ENCODE results near the gene KRTAP5-3. TPM values are rescaled to one million over a fixed set of nuclear protein-coding genes. Genes with fewer than 3 reads are reported as not detected.

The KRTAP5-3 gene
- total RNA-seq, 1 donor from 2014 or later = not detected

DNA sequence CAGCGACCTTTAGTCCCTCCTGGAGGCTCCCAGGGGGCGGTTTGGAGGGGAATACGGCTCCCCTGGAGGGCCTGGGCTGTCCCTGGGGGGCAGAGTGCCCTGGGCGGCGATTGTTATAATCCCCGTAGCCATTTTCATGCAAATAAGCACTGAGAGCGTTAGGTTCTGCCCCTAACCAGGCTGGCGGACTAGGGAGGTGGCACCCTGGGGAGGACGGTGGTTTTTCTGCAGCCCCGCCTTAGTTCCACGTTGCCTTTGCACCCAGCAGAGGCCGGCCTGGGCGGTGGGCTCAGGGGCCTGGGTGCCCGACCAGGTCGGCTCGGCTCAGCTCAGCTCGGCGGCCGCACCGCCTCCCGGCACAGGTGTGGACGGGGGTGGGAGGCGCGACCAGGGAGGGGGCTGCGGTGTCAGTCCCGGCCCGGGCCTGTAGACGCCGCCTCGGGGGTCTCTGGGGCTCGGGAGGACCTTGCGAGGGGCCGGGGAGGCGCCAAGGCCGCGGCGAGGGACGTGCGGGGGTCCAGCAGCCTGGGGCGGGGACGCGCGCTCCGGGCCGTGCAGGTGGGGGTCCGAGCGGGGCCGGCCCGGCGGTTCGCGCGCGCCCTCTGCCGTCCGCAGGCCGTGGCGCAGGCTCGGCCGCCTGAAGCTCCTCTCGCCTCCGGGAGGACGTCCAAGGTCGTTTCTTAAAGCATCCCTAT, 33.9 kb downstream of the KRTAP5-3 start:
- FAIRE-seq (no peak), DNase-seq (ENCODE audit: low read depth) (no peak)
- peak overlapping the region; percentile 16 for H3K4me3 ChIP-seq (ENCODE audit: low read depth, low read length)
- peaks cover 5% of the 10 kb centered on the region for H3K27me3 ChIP-seq (ENCODE audit: control insufficient read depth, insufficient read depth, low read length)
- no peaks in the 10 kb centered on the region for H3K36me3 ChIP-seq (ENCODE audit: control insufficient read depth, insufficient read depth, low read length)
- TF ChIP-seq, protein P1, sequence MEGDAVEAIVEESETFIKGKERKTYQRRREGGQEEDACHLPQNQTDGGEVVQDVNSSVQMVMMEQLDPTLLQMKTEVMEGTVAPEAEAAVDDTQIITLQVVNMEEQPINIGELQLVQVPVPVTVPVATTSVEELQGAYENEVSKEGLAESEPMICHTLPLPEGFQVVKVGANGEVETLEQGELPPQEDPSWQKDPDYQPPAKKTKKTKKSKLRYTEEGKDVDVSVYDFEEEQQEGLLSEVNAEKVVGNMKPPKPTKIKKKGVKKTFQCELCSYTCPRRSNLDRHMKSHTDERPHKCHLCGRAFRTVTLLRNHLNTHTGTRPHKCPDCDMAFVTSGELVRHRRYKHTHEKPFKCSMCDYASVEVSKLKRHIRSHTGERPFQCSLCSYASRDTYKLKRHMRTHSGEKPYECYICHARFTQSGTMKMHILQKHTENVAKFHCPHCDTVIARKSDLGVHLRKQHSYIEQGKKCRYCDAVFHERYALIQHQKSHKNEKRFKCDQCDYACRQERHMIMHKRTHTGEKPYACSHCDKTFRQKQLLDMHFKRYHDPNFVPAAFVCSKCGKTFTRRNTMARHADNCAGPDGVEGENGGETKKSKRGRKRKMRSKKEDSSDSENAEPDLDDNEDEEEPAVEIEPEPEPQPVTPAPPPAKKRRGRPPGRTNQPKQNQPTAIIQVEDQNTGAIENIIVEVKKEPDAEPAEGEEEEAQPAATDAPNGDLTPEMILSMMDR (IDR thresholded peaks at IDR 0.05; ENCODE audit: insufficient read depth, low read length, severe bottlenecking) = peak; percentile 70

DNA sequence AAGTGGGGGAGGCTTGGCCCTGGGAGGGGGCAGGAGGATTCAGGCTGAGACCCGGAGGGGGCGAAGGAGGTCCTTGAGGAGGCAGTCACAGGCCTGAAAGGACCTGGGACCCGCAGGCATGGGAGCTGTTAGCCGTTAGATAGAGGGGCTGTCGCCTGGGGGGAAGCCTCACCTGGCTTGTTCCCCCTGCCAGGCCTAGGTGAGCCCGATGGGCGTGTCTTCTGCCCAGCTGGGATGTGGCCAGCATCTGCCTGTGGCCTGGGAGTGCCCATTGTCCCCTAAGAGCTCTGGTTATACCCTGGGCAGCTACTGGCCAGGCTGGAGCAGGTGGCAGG, 34.4 kb downstream of the KRTAP5-3 start:
- DNase-seq (ENCODE audit: low read depth) (no peak), FAIRE-seq (no peak)
- no peak overlapping the region for H3K4me3 ChIP-seq (ENCODE audit: low read depth, low read length)
- H3K36me3 ChIP-seq (ENCODE audit: control insufficient read depth, insufficient read depth, low read length) = no peaks in the 10 kb centered on the region
- peaks cover 5% of the 10 kb centered on the region for H3K27me3 ChIP-seq (ENCODE audit: control insufficient read depth, insufficient read depth, low read length)
- TF ChIP-seq, protein P1 (IDR thresholded peaks at IDR 0.05; ENCODE audit: insufficient read depth, low read length, severe bottlenecking) = no peak

DNA sequence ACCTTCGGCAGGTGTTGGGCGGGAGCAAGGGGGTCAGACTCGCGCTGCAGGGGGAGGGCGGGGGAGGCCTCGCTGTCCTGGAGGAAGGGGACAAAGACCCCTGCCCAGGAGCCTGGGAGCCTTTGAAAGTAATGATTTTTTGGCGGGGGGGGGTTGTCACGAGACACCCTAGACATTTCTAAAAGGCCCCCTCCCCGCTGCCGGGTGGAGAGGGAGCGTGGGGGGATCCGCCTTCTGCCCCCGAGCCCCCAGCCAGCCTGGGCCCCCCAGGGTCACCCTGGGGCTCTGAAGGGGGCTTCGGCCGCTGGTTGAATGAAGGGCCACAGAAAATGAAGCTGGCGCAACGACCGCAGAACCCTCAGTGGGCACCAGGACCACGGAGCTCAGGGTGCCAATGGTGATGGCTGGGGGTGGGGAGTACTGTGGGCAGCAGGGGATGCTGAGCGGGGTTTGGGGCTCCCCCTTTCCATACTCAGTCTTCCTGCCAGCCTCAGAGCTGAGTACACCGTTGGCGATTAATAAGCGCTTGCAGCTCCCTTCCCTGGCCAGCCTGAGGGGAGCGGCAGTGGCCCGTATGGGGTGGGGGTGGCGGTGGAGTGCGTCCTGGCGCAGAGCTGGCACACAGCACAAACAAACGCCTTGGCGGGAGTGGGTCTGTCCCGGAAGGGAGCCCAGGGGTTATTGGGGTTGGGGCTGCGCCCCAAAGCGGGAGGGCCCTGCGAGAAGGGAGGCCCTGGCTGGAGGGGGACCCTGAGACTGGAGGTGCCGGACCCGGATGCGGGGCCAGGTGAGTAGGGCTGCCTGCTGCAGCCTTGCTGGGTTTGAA, 35.0 kb downstream of the KRTAP5-3 start:
- Histone ChIP-seq H3K36me3 (ENCODE audit: control insufficient read depth, insufficient read depth, low read length) (no peaks in the 10 kb centered on the region), H3K4me3 (ENCODE audit: low read depth, low read length) (no peak overlapping the region), H3K27me3 (ENCODE audit: control insufficient read depth, insufficient read depth, low read length) (peaks cover 5% of the 10 kb centered on the region)
- TF ChIP-seq, protein P1 (IDR thresholded peaks at IDR 0.05; ENCODE audit: insufficient read depth, low read length, severe bottlenecking) = no peak
- DNase-seq (ENCODE audit: low read depth) = no peak
- no peak for FAIRE-seq

- Histone ChIP-seq H3K4me3 (ENCODE audit: low read depth, low read length) (peak within 1 kb of the TSS; percentile 38), H3K27me3 (ENCODE audit: control insufficient read depth, insufficient read depth, low read length) (peaks cover 5% of the 10 kb centered on the region), H3K36me3 (ENCODE audit: control insufficient read depth, insufficient read depth, low read length) (no peaks in the 10 kb centered on the region)
- no peak for FAIRE-seq
- TF ChIP-seq, protein P1 (IDR thresholded peaks at IDR 0.05; ENCODE audit: insufficient read depth, low read length, severe bottlenecking) = no peak
- DNase-seq (ENCODE audit: low read depth) = peak; percentile 30
These were observed 35.8 kb downstream of the KRTAP5-3 start, which contains the start of gene DUSP8 for GRCh38 chr11:1572197-1573076. Gene DUSP8 (minus strand): TSS chr11:1572271. CDS start chr11:1565826, 6,445 bp downstream.

DNA sequence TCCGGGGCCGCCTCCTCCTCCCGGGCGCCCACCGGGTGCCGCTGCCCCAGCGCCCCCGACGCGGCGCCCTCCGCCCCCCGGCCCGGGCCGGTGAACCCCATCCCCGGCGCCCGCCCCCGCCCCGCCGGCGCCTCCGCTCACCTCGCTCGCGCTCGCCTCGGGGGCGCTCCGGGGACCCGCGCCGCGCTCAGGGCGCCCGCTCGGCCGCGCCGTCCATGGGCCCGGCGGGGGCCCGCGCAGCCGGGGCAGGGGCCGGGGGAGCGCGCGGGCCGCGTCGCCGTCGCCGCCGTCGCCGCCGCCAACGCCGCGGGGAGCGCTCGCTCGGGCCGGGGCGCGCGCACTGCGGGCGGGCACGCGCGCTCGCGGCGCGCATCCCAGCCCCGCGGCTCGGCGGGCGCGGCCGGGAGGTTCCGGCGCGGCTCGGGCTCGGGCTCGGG, 36.5 kb downstream of the KRTAP5-3 start:
- no peaks in the 10 kb centered on the region for H3K36me3 ChIP-seq (ENCODE audit: control insufficient read depth, insufficient read depth, low read length)
- FAIRE-seq = no peak
- no peak for DNase-seq (ENCODE audit: low read depth)
- peaks cover 5% of the 10 kb centered on the region for H3K27me3 ChIP-seq (ENCODE audit: control insufficient read depth, insufficient read depth, low read length)
- H3K4me3 ChIP-seq (ENCODE audit: low read depth, low read length) = peak overlapping the region; percentile 38
- TF ChIP-seq, protein P1 (IDR thresholded peaks at IDR 0.05; ENCODE audit: insufficient read depth, low read length, severe bottlenecking) = no peak

Measured in bronchial epithelial cell (primary cell).